Measurements from ENCODE around the gene ARMC10.

GRCh38 chr7:103130901-103131624, 56.1 kb downstream of the ARMC10 start:
- TF ChIP-seq POLR2A (IDR thresholded peaks at IDR 0.05): no peak
- TF ChIP-seq, protein P1, sequence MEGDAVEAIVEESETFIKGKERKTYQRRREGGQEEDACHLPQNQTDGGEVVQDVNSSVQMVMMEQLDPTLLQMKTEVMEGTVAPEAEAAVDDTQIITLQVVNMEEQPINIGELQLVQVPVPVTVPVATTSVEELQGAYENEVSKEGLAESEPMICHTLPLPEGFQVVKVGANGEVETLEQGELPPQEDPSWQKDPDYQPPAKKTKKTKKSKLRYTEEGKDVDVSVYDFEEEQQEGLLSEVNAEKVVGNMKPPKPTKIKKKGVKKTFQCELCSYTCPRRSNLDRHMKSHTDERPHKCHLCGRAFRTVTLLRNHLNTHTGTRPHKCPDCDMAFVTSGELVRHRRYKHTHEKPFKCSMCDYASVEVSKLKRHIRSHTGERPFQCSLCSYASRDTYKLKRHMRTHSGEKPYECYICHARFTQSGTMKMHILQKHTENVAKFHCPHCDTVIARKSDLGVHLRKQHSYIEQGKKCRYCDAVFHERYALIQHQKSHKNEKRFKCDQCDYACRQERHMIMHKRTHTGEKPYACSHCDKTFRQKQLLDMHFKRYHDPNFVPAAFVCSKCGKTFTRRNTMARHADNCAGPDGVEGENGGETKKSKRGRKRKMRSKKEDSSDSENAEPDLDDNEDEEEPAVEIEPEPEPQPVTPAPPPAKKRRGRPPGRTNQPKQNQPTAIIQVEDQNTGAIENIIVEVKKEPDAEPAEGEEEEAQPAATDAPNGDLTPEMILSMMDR (IDR thresholded peaks at IDR 0.05): no peak

Data from adrenal gland (tissue), 5 donors.